K562 (cell line): Measurements from ENCODE around the gene UBL5. TPM values are rescaled to one million over a fixed set of nuclear protein-coding genes. Genes with fewer than 3 reads are reported as not detected.

ENCODE experiments used
- COPS2 ChIP-seq: fragments of 450-650 bp; conservative IDR thresholded peaks from 2 replicates; pipeline ENCODE4 v1.6.1; 2016; ENCODE audit warnings: mild to moderate bottlenecking, moderate library complexity
- FOXM1 ChIP-seq, 2 experiments: fragments of 450-650 bp in 1 of 2; sonication (generic) in 1 of 2; formaldehyde crosslinking in 1 of 2; IDR thresholded peaks; 2 replicates each; pipeline versions ENCODE4 v1.6.1 to v1.9.0; 2017 to 2022; ENCODE audit warnings: low read depth in 2 of 2, mild to moderate bottlenecking in 2 of 2, missing genetic modification reagents in 1 of 2, moderate library complexity in 1 of 2
- HEY1 ChIP-seq: fragments of 250-450 bp; sonication (Bioruptor Pico); IDR thresholded peaks from 2 replicates; pipeline ENCODE4 v1.5.0; 2020; ENCODE audit warnings: mild to moderate bottlenecking, moderate library complexity, borderline replicate concordance
- JUN ChIP-seq, 2 experiments: sonication (generic) in 1 of 2; formaldehyde crosslinking in 1 of 2; IDR thresholded peaks; 2 replicates each; pipeline versions ENCODE4 v1.6.1 to v1.8.0; 2012 to 2022; ENCODE audit warnings: borderline replicate concordance in 2 of 2, mild to moderate bottlenecking in 2 of 2, improper control_type of control experiment in 1 of 2, low read depth in 1 of 2, low read length in 1 of 2, missing genetic modification reagents in 1 of 2
- KAT2B ChIP-seq: IDR thresholded peaks from one replicate; pipeline ENCODE4 v1.6.1; 2012; ENCODE audit warnings: low read depth, mild to moderate bottlenecking, control low read depth, inconsistent platforms, low read length, moderate library complexity
- MBD1 ChIP-seq: fragments of 250-450 bp; sonication (Bioruptor Pico); IDR thresholded peaks from 2 replicates; pipeline ENCODE4 v1.8.0; 2022; ENCODE audit warnings: inconsistent platforms
- MITF ChIP-seq: IDR thresholded peaks from 2 replicates; pipeline ENCODE4 v1.6.1; 2014; ENCODE audit warnings: antibody characterized with exemption
- MXI1 ChIP-seq: IDR thresholded peaks from 2 replicates; pipeline ENCODE4 v1.6.1; 2011; ENCODE audit warnings: low read depth, mild to moderate bottlenecking, improper control_type of control experiment, low read length
- MYBL2 ChIP-seq, 2 experiments: fragments of 450-650 bp in 1 of 2; sonication (generic) in 1 of 2; formaldehyde crosslinking in 1 of 2; IDR thresholded peaks; 2 replicates each; pipeline versions ENCODE4 v1.6.1 to v1.8.1; 2017 to 2022; ENCODE audit warnings: borderline replicate concordance in 1 of 2, inconsistent platforms in 1 of 2, low read depth in 1 of 2, mild to moderate bottlenecking in 1 of 2, missing genetic modification reagents in 1 of 2, moderate library complexity in 1 of 2
- NEUROD1 ChIP-seq: fragments of 150-350 bp; IDR thresholded peaks from 2 replicates; pipeline ENCODE4 v1.6.1; 2014; ENCODE audit warnings: borderline replicate concordance, low read length, low read depth; ENCODE audit not compliant: partially characterized antibody
- NR4A1 ChIP-seq, 2 experiments: fragments of 250-450 bp in 1 of 2; fragments of 450-650 bp in 1 of 2; sonication (Bioruptor Pico) in 1 of 2; IDR thresholded peaks; 2 replicates each; pipeline versions ENCODE4 v1.4.0 to v1.6.1; 2016 to 2020; ENCODE audit warnings: mild to moderate bottlenecking in 2 of 2, missing compliant biosample characterization in 1 of 2, missing genetic modification characterization in 1 of 2, moderate library complexity in 1 of 2
- PTRF ChIP-seq: fragments of 450-650 bp; IDR thresholded peaks from 2 replicates; pipeline ENCODE4 v1.6.1; 2016; ENCODE audit warnings: mild to moderate bottlenecking, missing genetic modification characterization, missing compliant biosample characterization
- SIN3A ChIP-seq, 2 experiments: fragments of 150-350 bp in 1 of 2; IDR thresholded peaks; 2 replicates each; pipeline ENCODE4 v1.6.1; 2011 to 2016; ENCODE audit warnings: borderline replicate concordance in 2 of 2, low read depth in 2 of 2, low read length in 2 of 2, mild to moderate bottlenecking in 2 of 2, moderate library complexity in 2 of 2; ENCODE audit not compliant: control insufficient read depth in 1 of 2
- TARDBP ChIP-seq: fragments of 450-650 bp; IDR thresholded peaks from 2 replicates; pipeline ENCODE4 v1.6.1; 2016
- TCF7L2 ChIP-seq: fragments of 150-350 bp; IDR thresholded peaks from 2 replicates; pipeline ENCODE4 v1.6.1; 2016; ENCODE audit warnings: low read depth, mild to moderate bottlenecking, low read length, moderate library complexity
- TGIF2 ChIP-seq: sonication (generic); formaldehyde crosslinking; IDR thresholded peaks from 2 replicates; pipeline ENCODE4 v1.8.1; 2022; ENCODE audit warnings: mild to moderate bottlenecking, missing genetic modification reagents, moderate library complexity
- THRAP3 ChIP-seq: fragments of 450-650 bp; IDR thresholded peaks from 2 replicates; pipeline ENCODE4 v1.6.1; 2016; ENCODE audit warnings: mild to moderate bottlenecking, inconsistent platforms, borderline replicate concordance
- XRCC5 ChIP-seq: fragments of 200-400 bp; formaldehyde crosslinking; IDR thresholded peaks from 2 replicates; pipeline ENCODE4 v1.6.1; 2017; ENCODE audit warnings: low read depth, mild to moderate bottlenecking, low read length
- polyA plus RNA-seq, 8 experiments: library from polyadenylated mRNA; depleted of rRNA in 4 of 8; stranded (reverse) in 5 of 8; unstranded in 3 of 8; fragments of >200 nt; fragmentation: Nextera tagmentation in 2 of 8; fragmentation: Illumina TruSeq in 1 of 8; extraction: Ambion mirVana in 2 of 8; extraction: Trizol in 1 of 8; gene quantifications; 2 replicates each; pipeline versions ENCODE4 v1.2.1 to v1.2.3, GENCODE V29; 2011 to 2014; ENCODE audit warnings: inconsistent platforms in 1 of 8, missing spikeins in 1 of 8
- total RNA-seq, 7 experiments: library from RNA; depleted of rRNA in 6 of 7; stranded (reverse); fragments of >200 nt in 6 of 7; fragmentation: Illumina TruSeq in 2 of 7; extraction: Trizol in 2 of 7; gene quantifications; 2 replicates each; pipeline versions ENCODE4 v1.2.1 to v1.2.3, GENCODE V29; 2011 to 2021; ENCODE audit warnings: low replicate concordance in 1 of 7

The UBL5 gene
- total and polyA plus RNA-seq, 9 of the 15 experiments (the other 6 are each of a cell fraction or from before 2014, with no cell fraction given): 410 to 1,266 (median 613) TPM

- TF ChIP-seq MYBL2 (IDR thresholded peaks at IDR 0.05; ENCODE audit: low read depth) (no peak), MYBL2 (CRISPR knock-in tag; IDR thresholded peaks at IDR 0.05; ENCODE audit: borderline replicate concordance) (no peak), TCF7L2 (no peak), PTRF (tag) (no peak), JUN (IDR thresholded peaks at IDR 0.05; ENCODE audit: borderline replicate concordance, low read depth, low read length) (peak; percentile 39; the same call in 1 of the 2 replicates), JUN (CRISPR knock-in tag; IDR thresholded peaks at IDR 0.05; ENCODE audit: borderline replicate concordance) (no peak), FOXM1 (IDR thresholded peaks at IDR 0.05; ENCODE audit: low read depth) (no peak), FOXM1 (CRISPR knock-in tag; IDR thresholded peaks at IDR 0.05; ENCODE audit: low read depth) (no peak), KAT2B (no peak), NEUROD1 (no peak), NR4A1 (CRISPR knock-in tag; IDR thresholded peaks at IDR 0.05) (no peak), NR4A1 (tag; IDR thresholded peaks at IDR 0.05) (no peak), THRAP3 (no peak), TGIF2 (CRISPR knock-in tag) (no peak), SIN3A (IDR thresholded peaks at IDR 0.05; ENCODE audit: borderline replicate concordance in 2 of 2, control insufficient read depth in 1 of 2, low read depth in 2 of 2, low read length in 2 of 2) (no peak), XRCC5 (0 out of 2 replicates have a peak, but pooled peaks have one; percentile 17), COPS2 (no peak), MBD1 (CRISPR knock-in tag) (no peak), MXI1 (no peak), MITF (0 out of 2 replicates have a peak, but pooled peaks have one; percentile 38), HEY1 (CRISPR knock-in tag) (no peak), TARDBP (no peak)
These were observed 19.5 kb downstream of the UBL5 start (continued) for GRCh38 chr19:9847087-9847671.
